ENCODE measurements around the gene STARD3.

GRCh38 chr17:39639566-39640458, 2.9 kb downstream of the STARD3 start:
- TF ChIP-seq EZH2 (IDR thresholded peaks at IDR 0.05; ENCODE audit: insufficient read depth, low read length) (no peak), CTCF (IDR thresholded peaks at IDR 0.05; ENCODE audit: insufficient read depth, low read depth, low read length) (no peak)
